HFFc6 (cell line): Measurements from ENCODE around the gene LIPM. TPM values are rescaled to one million over a fixed set of nuclear protein-coding genes. Genes with fewer than 3 reads are reported as not detected.

Experiments
- DNase-seq: peaks from one replicate; pipeline ENCODE4 v3.0.0-alpha.2; 2018
- H3K27ac Mint-ChIP-seq: 2 replicates; pipeline ENCODE4 v1.8.0; 2020; ENCODE audit warnings: mild to moderate bottlenecking, mixed read lengths
- H3K27me3 Mint-ChIP-seq: 2 replicates; pipeline ENCODE4 v1.8.0; 2021; ENCODE audit warnings: mild to moderate bottlenecking, moderate library complexity, mixed read lengths; ENCODE audit not compliant: insufficient read depth
- H3K36me3 Mint-ChIP-seq: 2 replicates; pipeline ENCODE4 v1.8.0; 2021; ENCODE audit warnings: low read depth, mixed read lengths
- H3K4me1 Mint-ChIP-seq: 2 replicates; pipeline ENCODE4 v1.8.0; 2020; ENCODE audit warnings: low read depth, mixed read lengths
- H3K4me3 Mint-ChIP-seq: 2 replicates; pipeline ENCODE4 v1.8.0; 2020; ENCODE audit warnings: mild to moderate bottlenecking, moderate library complexity, mixed read lengths
- H3K9me3 Mint-ChIP-seq: 2 replicates; pipeline ENCODE4 v1.8.0; 2020; ENCODE audit warnings: mild to moderate bottlenecking, mixed read lengths
- CTCF ChIP-seq: fragments of 200-600 bp; sonication (generic); IDR thresholded peaks from 2 replicates; pipeline ENCODE4 v1.5.0; 2021; ENCODE audit warnings: antibody characterized with exemption, mild to moderate bottlenecking
- total RNA-seq, 6 experiments: library from RNA; stranded (reverse); fragmentation: NEBNext Ultra II Directional; extraction: Animal tissue kit (Norgen Biotek cat#: 25700); gene quantifications; 2 replicates in 1 of 6; 3 replicates in 5 of 6; pipeline ENCODE4 v1.2.3, GENCODE V29; 2021

Gene LIPM
- total RNA-seq, 6 experiments from 2014 or later: not detected

GRCh38 chr10:88782222-88782621 lies 20.3 kb upstream of the LIPM start:
- no peak for DNase-seq
- Mint-ChIP-seq H3K4me3 (no peak overlapping the region), H3K9me3 (no peaks in the 10 kb centered on the region), H3K27ac (no peak overlapping the region), H3K36me3 (no peaks in the 10 kb centered on the region), H3K27me3 (peaks cover 9% of the 10 kb centered on the region; the same call in 1 of the 2 replicates), H3K4me1 (no peaks in the 10 kb centered on the region)
- TF ChIP-seq CTCF: no peak

GRCh38 chr10:88783724-88784123 lies 18.8 kb upstream of the LIPM start:
- no peaks in the 10 kb centered on the region for H3K4me1 Mint-ChIP-seq
- no peak overlapping the region for H3K27ac Mint-ChIP-seq
- no peaks in the 10 kb centered on the region for H3K36me3 Mint-ChIP-seq
- TF ChIP-seq CTCF: no peak
- H3K4me3 Mint-ChIP-seq: no peak overlapping the region
- H3K27me3 Mint-ChIP-seq: peaks cover 7% of the 10 kb centered on the region; the same call in 1 of the 2 replicates
- no peaks in the 10 kb centered on the region for H3K9me3 Mint-ChIP-seq
- DNase-seq: no peak

GRCh38 chr10:88786032-88786770 lies 16.3 kb upstream of the LIPM start:
- peaks cover 3% of the 10 kb centered on the region; the same call in 1 of the 2 replicates for H3K27me3 Mint-ChIP-seq

GRCh38 chr10:88787463-88787862 lies 15.1 kb upstream of the LIPM start:
- no peak overlapping the region for H3K27ac Mint-ChIP-seq
- DNase-seq: no peak
- TF ChIP-seq CTCF: no peak
- H3K36me3 Mint-ChIP-seq: no peaks in the 10 kb centered on the region
- 0 out of 2 replicates have a peak, but pooled peaks cover 3% of the 10 kb centered on the region for H3K27me3 Mint-ChIP-seq
- no peaks in the 10 kb centered on the region for H3K9me3 Mint-ChIP-seq
- peaks cover 5% of the 10 kb centered on the region for H3K4me1 Mint-ChIP-seq
- no peak overlapping the region for H3K4me3 Mint-ChIP-seq

More at GRCh38 chr10:88786032-88786770, 16.3 kb upstream of the LIPM start:
- DNase-seq: no peak
- Mint-ChIP-seq H3K27ac (no peak overlapping the region), H3K36me3 (no peaks in the 10 kb centered on the region), H3K4me1 (no peaks in the 10 kb centered on the region), H3K4me3 (no peak overlapping the region), H3K9me3 (no peaks in the 10 kb centered on the region)
- TF ChIP-seq CTCF: no peak

- Mint-ChIP-seq H3K4me1 (peaks cover 19% of the 10 kb centered on the region), H3K36me3 (no peaks in the 10 kb centered on the region), H3K9me3 (no peaks in the 10 kb centered on the region)
Observed at GRCh38 chr10:88788924-88789323, 13.6 kb upstream of the LIPM start.

More at GRCh38 chr10:88788924-88789323, 13.6 kb upstream of the LIPM start:
- H3K27ac Mint-ChIP-seq: no peak overlapping the region
- no peak for DNase-seq
- no peak for TF ChIP-seq CTCF
- peaks cover 4% of the 10 kb centered on the region; the same call in 1 of the 2 replicates for H3K27me3 Mint-ChIP-seq
- no peak overlapping the region for H3K4me3 Mint-ChIP-seq
